Endodermal cell (in vitro differentiated cells): ENCODE results near the gene SUFU. TPM values are rescaled to one million over a fixed set of nuclear protein-coding genes. Genes with fewer than 3 reads are reported as not detected.
"Not testable (repeated sequence)": the region's sequence is repeated elsewhere in the genome, so short reads cannot be mapped to it uniquely, and the experiment has no call there.

Experiments used
- DNase-seq: peaks from one replicate; pipeline ENCODE4 v3.0.0-alpha.2; 2017
- H3K27ac ChIP-seq: 2 replicates; pipeline ENCODE4 v1.5.1; 2013; ENCODE audit warnings: mild to moderate bottlenecking, low read depth, low read length, moderate library complexity
- H3K27me3 ChIP-seq: 2 replicates; pipeline ENCODE4 v1.6.1; 2013; ENCODE audit warnings: mild to moderate bottlenecking, low read length, moderate library complexity; ENCODE audit not compliant: insufficient read depth, control insufficient read depth, poor library complexity, severe bottlenecking
- H3K36me3 ChIP-seq: 2 replicates; pipeline ENCODE4 v1.7.0; 2013; ENCODE audit warnings: mild to moderate bottlenecking, low read length, moderate library complexity; ENCODE audit not compliant: control insufficient read depth, insufficient read depth
- H3K4me1 ChIP-seq: one replicate; pipeline ENCODE4 v1.7.0; 2013; ENCODE audit warnings: low read length; ENCODE audit not compliant: control insufficient read depth, insufficient read depth
- H3K4me3 ChIP-seq: 2 replicates; pipeline ENCODE4 v1.5.1; 2013; ENCODE audit warnings: mild to moderate bottlenecking, low read length, moderate library complexity
- H3K9ac ChIP-seq: 2 replicates; pipeline ENCODE4 v1.6.1; 2013; ENCODE audit warnings: mild to moderate bottlenecking, low read length, moderate library complexity; ENCODE audit not compliant: poor library complexity, severe bottlenecking; ENCODE audit errors: extremely low read depth
- H3K9me3 ChIP-seq: 2 replicates; pipeline ENCODE4 v1.6.1; 2013; ENCODE audit warnings: mild to moderate bottlenecking, low read length, moderate library complexity; ENCODE audit not compliant: control insufficient read depth
- H3K27ac Mint-ChIP-seq: 2 replicates; pipeline ENCODE4 v1.8.0; 2020; ENCODE audit warnings: mixed read lengths
- H3K27me3 Mint-ChIP-seq: 2 replicates; pipeline ENCODE4 v1.8.0; 2021; ENCODE audit warnings: mild to moderate bottlenecking, mixed read lengths; ENCODE audit not compliant: insufficient read depth
- H3K36me3 Mint-ChIP-seq: 2 replicates; pipeline ENCODE4 v1.8.0; 2020; ENCODE audit warnings: low read depth, mixed read lengths
- H3K4me1 Mint-ChIP-seq: 2 replicates; pipeline ENCODE4 v1.8.0; 2020; ENCODE audit warnings: mixed read lengths
- H3K4me3 Mint-ChIP-seq: 2 replicates; pipeline ENCODE4 v1.8.0; 2020; ENCODE audit warnings: mild to moderate bottlenecking, moderate library complexity, mixed read lengths
- H3K9me3 Mint-ChIP-seq: 2 replicates; pipeline ENCODE4 v1.8.0; 2020; ENCODE audit warnings: mild to moderate bottlenecking, mixed read lengths
- CTCF ChIP-seq: fragments of 200-600 bp; sonication (generic); conservative IDR thresholded peaks from 2 replicates; pipeline ENCODE4 v1.5.0; 2021; ENCODE audit warnings: antibody characterized with exemption, mild to moderate bottlenecking
- WGBS, 2 experiments: methylation state at CpG; one replicate each; pipeline versions ENCODE4 v1.1.5 to v1.1.7; 2013; ENCODE audit warnings: missing lambda C conversion rate in 2 of 2, mixed read lengths in 1 of 2; ENCODE audit not compliant: insufficient coverage in 1 of 2, insufficient read length in 1 of 2; 5-methylcytosine and 5-hydroxymethylcytosine counted together
- total RNA-seq, 2 donors: library from RNA; stranded (reverse); fragmentation: NEBNext Ultra II Directional in 1 of 2; extraction: Animal tissue kit (Norgen Biotek cat#: 25700) in 1 of 2; gene quantifications; 2 replicates in 1 of 2; 3 replicates in 1 of 2; pipeline ENCODE4 v1.2.1, GENCODE V29; 2021

Gene SUFU
- total RNA-seq, 2 donors from 2014 or later: 19.1 to 20.6 TPM

- H3K9ac ChIP-seq: no peak overlapping the region
- H3K4me1 Mint-ChIP-seq: peaks cover 2% of the 10 kb centered on the region
- no peak overlapping the region for H3K27ac Mint-ChIP-seq
- no peaks in the 10 kb centered on the region for H3K27me3 ChIP-seq
- H3K4me3 ChIP-seq: no peak overlapping the region
- H3K36me3 ChIP-seq: peaks cover 4% of the 10 kb centered on the region
- no peak overlapping the region for H3K4me3 Mint-ChIP-seq
- peaks cover 11% of the 10 kb centered on the region for H3K36me3 Mint-ChIP-seq
- no peaks in the 10 kb centered on the region for H3K4me1 ChIP-seq
- TF ChIP-seq CTCF: no peak
- WGBS, 2 experiments: 91 to 94% methylated on average over 11 to 13 of the region's 13 CpGs
- no peak overlapping the region for H3K27ac ChIP-seq
- no peak for DNase-seq
- H3K27me3 Mint-ChIP-seq: no peaks in the 10 kb centered on the region
- H3K9me3 Mint-ChIP-seq: no peaks in the 10 kb centered on the region
- no peaks in the 10 kb centered on the region for H3K9me3 ChIP-seq
Measured at GRCh38 chr10:102534333-102534732, 30.6 kb downstream of the SUFU start.

GRCh38 chr10:102534966-102535365, 31.2 kb downstream of the SUFU start:
- not testable (repeated sequence) for H3K4me3 ChIP-seq, H3K4me1 ChIP-seq, H3K27me3 Mint-ChIP-seq, H3K9me3 Mint-ChIP-seq, H3K36me3 ChIP-seq, H3K27ac ChIP-seq, H3K4me1 Mint-ChIP-seq, H3K9me3 ChIP-seq, H3K27me3 ChIP-seq, H3K27ac Mint-ChIP-seq, DNase-seq, H3K4me3 Mint-ChIP-seq, H3K9ac ChIP-seq
- WGBS, 2 experiments: 93 to 96% methylated on average over 2 to 9 of the region's 9 CpGs
- peaks cover 11% of the 10 kb centered on the region for H3K36me3 Mint-ChIP-seq

GRCh38 chr10:102535481-102536147, 31.8 kb downstream of the SUFU start:
- no peaks in the 10 kb centered on the region for H3K9me3 ChIP-seq
- H3K4me3 Mint-ChIP-seq: no peak overlapping the region
- TF ChIP-seq CTCF: no peak
- H3K27me3 Mint-ChIP-seq: no peaks in the 10 kb centered on the region
- H3K27ac Mint-ChIP-seq: no peak overlapping the region
- WGBS, 2 experiments: 83 to 93% methylated on average over 4 to 7 of the region's 7 CpGs
- H3K4me3 ChIP-seq: no peak overlapping the region
- H3K4me1 ChIP-seq: no peaks in the 10 kb centered on the region
- H3K36me3 ChIP-seq: no peaks in the 10 kb centered on the region
- peaks cover 2% of the 10 kb centered on the region for H3K4me1 Mint-ChIP-seq
- no peak overlapping the region for H3K27ac ChIP-seq
- no peaks in the 10 kb centered on the region for H3K27me3 ChIP-seq
- DNase-seq: no peak
- peaks cover 11% of the 10 kb centered on the region for H3K36me3 Mint-ChIP-seq
- H3K9me3 Mint-ChIP-seq: no peaks in the 10 kb centered on the region
- no peak overlapping the region for H3K9ac ChIP-seq

- Histone ChIP-seq H3K27ac (no peak overlapping the region), H3K9ac (no peak overlapping the region), H3K36me3 (peaks cover 3% of the 10 kb centered on the region), H3K4me3 (no peak overlapping the region), H3K4me1 (no peaks in the 10 kb centered on the region), H3K27me3 (no peaks in the 10 kb centered on the region), H3K9me3 (no peaks in the 10 kb centered on the region)
- H3K36me3 Mint-ChIP-seq: peaks cover 10% of the 10 kb centered on the region
- no peak for TF ChIP-seq CTCF
- no peaks in the 10 kb centered on the region for H3K9me3 Mint-ChIP-seq
- no peak overlapping the region for H3K27ac Mint-ChIP-seq
- peaks cover 2% of the 10 kb centered on the region for H3K4me1 Mint-ChIP-seq
- H3K4me3 Mint-ChIP-seq: no peak overlapping the region
- H3K27me3 Mint-ChIP-seq: no peaks in the 10 kb centered on the region
- no peak for DNase-seq
Measured at GRCh38 chr10:102537367-102537766, 33.6 kb downstream of the SUFU start.
